Measurements from ENCODE around the gene SOCS7. TPM values are rescaled to one million over a fixed set of nuclear protein-coding genes. Genes with fewer than 3 reads are reported as not detected.

SOCS7 gene
- total and polyA plus RNA-seq, 2 of the 4 experiments (the other 2 are of a cell fraction): 6.5 to 6.8 TPM

- Histone ChIP-seq H2BK5ac (ENCODE audit: low read depth, low read length, poor library complexity, severe bottlenecking) (no peak overlapping the region), H3K9me3 (ENCODE audit: control insufficient read depth, insufficient read depth, low read length) (no peaks in the 10 kb centered on the region), H2BK120ac (ENCODE audit: low read depth, low read length) (peak overlapping the region; percentile 51), H3K4me3 (ENCODE audit: insufficient read depth, low read depth, low read length) (no peak overlapping the region), H3K4ac (ENCODE audit: low read depth, low read length) (peak overlapping the region; percentile 76), H4K8ac (ENCODE audit: low read depth in 2 of 2, low read length in 2 of 2) (peak overlapping the region; percentile 22 to 34; a peak in 2 of 4 replicates), H2AK5ac (ENCODE audit: low read depth, low read length) (peak overlapping the region; percentile 82), H4K20me1 (ENCODE audit: insufficient read depth, low read length) (no peaks in the 10 kb centered on the region), H3K18ac (ENCODE audit: low read depth, low read length) (peak overlapping the region; percentile 9; the same call in 1 of the 2 replicates), H2AK9ac (replicated peaks; ENCODE audit: low read depth, low read length, poor library complexity) (peak overlapping the region; percentile 89), H3K9ac (ENCODE audit: low read depth, low read length) (no peak overlapping the region), H3K9me1 (ENCODE audit: insufficient read depth, low read length) (peaks cover 17% of the 10 kb centered on the region; the same call in 1 of the 2 replicates), H3K27ac (ENCODE audit: insufficient read depth, low read length) (no peak overlapping the region), H3K27me3 (ENCODE audit: control insufficient read depth, insufficient read depth, low read length) (peaks cover 25% of the 10 kb centered on the region), H2BK15ac (ENCODE audit: low read depth, low read length) (peak overlapping the region; percentile 62; the same call in 1 of the 3 replicates), H4K5ac (ENCODE audit: low read depth, low read length) (no peak overlapping the region; the same call in 1 of the 2 replicates), H4K91ac (ENCODE audit: insufficient read depth, low read depth, low read length) (peak overlapping the region; percentile 65), H3K56ac (ENCODE audit: extremely low read depth, insufficient read depth, low read length) (no peak overlapping the region), H3K23ac (ENCODE audit: low read depth, low read length) (no peak overlapping the region), H3K4me1 (ENCODE audit: control insufficient read depth, insufficient read depth, low read length) (peaks cover 20% of the 10 kb centered on the region), H2BK20ac (ENCODE audit: low read depth, low read length) (peak overlapping the region; percentile 80; the same call in 1 of the 2 replicates), H3K4me2 (ENCODE audit: low read depth, low read length) (no peak overlapping the region), H3K79me1 (ENCODE audit: low read depth in 1 of 2, low read length in 2 of 2) (peaks cover 0 to 14% of the 10 kb centered on the region in 2 experiments; a peak in 2 of 4 replicates), H3K36me3 (ENCODE audit: control insufficient read depth, insufficient read depth, low read length) (no peaks in the 10 kb centered on the region), H2AFZ (replicated peaks; ENCODE audit: low read length, poor library complexity) (peak overlapping the region; percentile 89), H3K14ac (replicated peaks; ENCODE audit: low read depth, low read length) (peak overlapping the region; percentile 37; the same call in 1 of the 2 replicates)
- ChIA-PET CTCF (interaction anchor here (0.7 to 1.2 kb wide), 2 partner anchors 43 to 86 kb away, joined by 3 to 4 read pairs; no protein-coding TSS in a partner anchor), POLR2A (ENCODE audit: unreplicated experiment) (no interaction called here)
- 29% methylated on average over 4 of the region's 17 CpGs; no CpG with 5 or more reads in 1 of the 2 experiments for WGBS, 2 experiments (ENCODE audit: extremely low coverage in 2 of 2, insufficient read length in 1 of 2)
- peak; percentile 1 for ATAC-seq (ENCODE audit: low read depth)
- no peak for TF ChIP-seq ELK1 (IDR thresholded peaks at IDR 0.05; ENCODE audit: borderline replicate concordance, low read depth, low read length)
- no peak for TF ChIP-seq CEBPB (IDR thresholded peaks at IDR 0.05; ENCODE audit: low read depth, low read length)
- TF ChIP-seq SMC3 (IDR thresholded peaks at IDR 0.05; ENCODE audit: low read depth, low read length): no peak
- TF ChIP-seq USF2 (IDR thresholded peaks at IDR 0.05; ENCODE audit: low read depth, low read length): no peak
- no peak for TF ChIP-seq RCOR1 (IDR thresholded peaks at IDR 0.05; ENCODE audit: insufficient replicate concordance, low read length)
- no peak for TF ChIP-seq RAD21 (IDR thresholded peaks at IDR 0.05; ENCODE audit: low read length)
- intact Hi-C loops (cut with micrococcal nuclease) (loop anchor here (2.0 to 5.0 kb wide), 3 partner anchors 65 to 245 kb away; no protein-coding TSS in a partner anchor), in situ Hi-C loops (cut with MboI; ENCODE audit: low sequenced_read_pairs) (no loop called here), dilution Hi-C loops (cut with HindIII; ENCODE audit: low sequenced_read_pairs, unreplicated experiment) (no loop called here)
- no TSS peak for BruUV-seq (replicated peaks)
- DNase-seq: no peak
Observed at GRCh38 chr17:38421871-38422827, 70.5 kb downstream of the SOCS7 start.
